Stimulated activated CD8-positive, alpha-beta memory T cell treated with anti-CD3 and anti-CD28 coated beads, Interleukin-7, amount 100 ng/mL, for 24 hours (primary cell): ENCODE data around the gene MLLT3.
A peak's percentile ranks its signal among the peaks of the same experiment; 100 is the strongest.
"Not testable (repeated sequence)": the region's sequence is repeated elsewhere in the genome, so short reads cannot be mapped to it uniquely, and the experiment has no call there.

Experiments
- DNase-seq: peaks from one replicate; pipeline ENCODE4 v3.0.0-alpha.2; 2020; ENCODE audit warnings: low read depth

The MLLT3 gene

GRCh38 chr9:20622330-20623020 is at the start of gene MLLT3:
Gene MLLT3, minus strand, starts transcription at chr9:20622499.
- peak; percentile 87 for DNase-seq

- DNase-seq = no peak
Observed at GRCh38 chr9:20671635-20672034, 49.3 kb upstream of the MLLT3 start.

DNA sequence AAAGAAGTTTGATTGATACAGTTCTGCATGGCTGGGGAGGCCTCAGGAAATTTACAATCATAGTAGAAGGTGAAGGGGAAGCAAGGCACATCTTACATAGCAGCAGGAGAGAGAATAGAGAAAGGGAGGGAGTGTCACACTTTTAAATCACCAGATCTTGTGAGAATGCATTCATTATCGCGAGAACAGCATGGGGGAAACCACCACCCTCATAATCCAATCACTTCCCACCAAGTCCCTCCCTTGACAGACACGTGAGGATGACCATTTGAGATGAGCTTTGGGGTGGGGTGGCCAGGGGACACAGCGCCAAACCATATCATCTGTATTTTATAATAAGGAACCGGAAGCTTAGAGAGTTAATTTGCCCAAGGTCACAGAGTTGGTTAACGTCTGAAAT is 48.1 kb upstream of the MLLT3 start:
- no peak for DNase-seq

GRCh38 chr9:20664501-20664900 is 42.2 kb upstream of the MLLT3 start:
- no peak for DNase-seq

DNA sequence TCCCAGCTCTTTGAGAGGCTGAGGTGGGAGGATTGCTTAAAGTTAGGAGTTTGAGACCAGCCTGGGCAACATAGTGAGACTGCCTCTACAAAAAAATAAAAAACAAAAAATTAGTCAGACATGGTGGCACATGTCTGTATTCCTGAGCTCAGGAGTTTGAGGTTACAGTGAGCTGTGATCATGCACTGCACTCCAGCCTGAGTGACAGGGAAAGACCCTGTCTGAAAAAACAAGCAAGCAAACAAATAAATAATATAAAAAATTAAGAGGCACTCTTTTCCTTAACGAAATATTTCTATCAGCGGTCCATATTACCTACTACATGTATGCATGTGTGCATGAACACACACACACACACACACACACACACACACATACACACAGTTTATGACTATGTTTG is 40.8 kb upstream of the MLLT3 start:
- DNase-seq = no peak

- DNase-seq = no peak
Observed at GRCh38 chr9:20662156-20662555, 39.9 kb upstream of the MLLT3 start.

DNA sequence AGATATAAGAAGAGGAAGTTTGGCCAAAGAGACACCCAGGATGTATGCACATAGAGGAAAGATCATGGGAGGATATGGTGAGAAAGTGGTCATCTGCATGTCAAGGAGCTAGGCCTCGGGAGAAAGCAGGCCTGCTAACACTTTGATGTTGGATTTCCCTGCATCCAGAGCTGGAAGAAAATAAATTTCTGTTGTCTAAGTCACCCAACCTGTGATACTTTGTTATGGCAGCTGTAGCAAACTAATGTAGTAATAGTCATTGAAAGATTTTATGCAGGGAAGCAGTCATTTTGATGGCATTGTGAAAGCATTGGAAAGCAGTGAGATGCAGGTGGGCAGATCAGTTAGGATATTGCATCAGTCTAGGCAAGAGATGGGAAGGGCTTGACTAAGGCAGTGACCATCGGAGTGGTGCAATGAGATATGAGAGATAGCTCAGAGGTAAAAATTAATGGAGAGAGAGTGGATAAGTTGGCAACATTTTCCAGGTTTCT is 37.2 kb upstream of the MLLT3 start:
- no peak for DNase-seq

DNA sequence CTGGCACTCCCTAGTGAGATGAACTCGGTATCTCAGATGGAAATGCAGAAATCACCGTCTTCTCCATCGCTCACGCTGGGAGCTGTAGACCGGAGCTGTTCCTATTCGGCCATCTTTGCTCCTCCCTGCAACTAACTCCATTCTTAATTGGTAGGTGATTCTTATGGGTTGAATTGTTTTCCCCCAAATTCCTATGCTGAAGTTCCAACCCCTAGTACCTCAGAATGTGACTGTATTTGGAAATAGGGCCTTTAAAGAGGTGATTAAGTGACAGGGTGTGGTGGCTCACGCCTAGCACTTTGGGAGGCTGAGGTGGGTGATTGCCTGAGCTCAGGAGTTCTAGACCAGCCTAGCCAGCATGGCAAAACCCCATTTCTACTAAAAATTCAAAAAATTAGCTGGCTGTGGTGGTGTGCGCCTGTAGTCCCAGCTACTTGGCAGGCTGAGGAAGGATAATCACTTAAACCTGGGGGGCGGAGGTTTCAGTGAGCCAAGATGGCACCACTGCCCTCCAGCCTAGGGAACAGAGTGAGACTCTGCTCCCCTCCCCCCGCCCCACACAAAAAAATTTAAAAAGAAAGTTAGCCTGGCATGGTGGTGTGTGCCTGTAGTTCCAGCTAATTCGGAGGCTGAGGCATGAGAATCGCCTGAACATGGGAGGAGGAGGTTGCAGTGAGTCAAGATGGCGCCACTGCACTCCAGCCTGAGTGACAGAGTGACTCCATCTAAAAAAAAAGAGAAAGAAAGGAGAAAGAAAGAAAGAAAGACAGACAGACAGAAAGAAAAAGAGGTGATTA is 36.6 kb upstream of the MLLT3 start:
- DNase-seq = no peak

DNA sequence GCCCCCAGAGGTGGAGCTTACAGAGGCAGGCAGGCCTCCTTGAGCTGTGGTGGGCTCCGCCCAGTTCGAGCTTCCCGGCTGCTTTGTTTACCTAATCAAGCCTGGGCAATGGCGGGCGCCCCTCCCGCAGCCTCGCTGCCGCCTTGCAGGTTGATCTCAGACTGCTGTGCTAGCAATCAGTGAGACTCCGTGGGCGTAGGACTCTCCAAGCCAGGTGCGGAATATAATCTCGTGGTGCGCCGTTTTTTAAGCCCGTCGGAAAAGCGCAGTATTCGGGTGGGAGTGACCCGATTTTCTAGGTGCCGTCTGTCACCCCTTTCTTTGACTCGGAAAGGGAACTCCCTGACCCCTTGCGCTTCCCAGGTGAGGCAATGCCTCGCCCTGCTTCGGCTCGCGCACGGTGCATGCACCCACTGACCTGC is 36.0 kb upstream of the MLLT3 start:
- not testable (repeated sequence) for DNase-seq

DNA sequence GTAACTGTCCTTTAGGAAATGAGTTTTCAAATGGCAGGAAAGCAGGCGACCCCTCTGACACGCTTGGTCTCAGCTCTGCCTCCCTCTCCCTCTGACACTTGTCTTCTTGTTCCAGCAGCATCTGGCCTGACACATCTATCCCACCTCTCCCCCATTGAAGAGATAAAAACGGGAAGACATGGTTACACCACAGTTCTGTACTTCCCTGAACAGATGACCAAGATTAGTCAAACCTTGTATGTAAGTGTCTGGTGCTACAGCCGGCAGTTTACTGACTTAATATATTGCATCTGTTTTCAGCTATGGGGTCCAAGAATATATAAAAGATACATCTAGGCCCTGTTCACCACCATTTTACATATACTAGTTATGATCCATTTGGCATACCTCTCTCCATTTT is 29.6 kb upstream of the MLLT3 start:
- DNase-seq = no peak

GRCh38 chr9:20650750-20651299 is 28.5 kb upstream of the MLLT3 start:
- no peak for DNase-seq

DNA sequence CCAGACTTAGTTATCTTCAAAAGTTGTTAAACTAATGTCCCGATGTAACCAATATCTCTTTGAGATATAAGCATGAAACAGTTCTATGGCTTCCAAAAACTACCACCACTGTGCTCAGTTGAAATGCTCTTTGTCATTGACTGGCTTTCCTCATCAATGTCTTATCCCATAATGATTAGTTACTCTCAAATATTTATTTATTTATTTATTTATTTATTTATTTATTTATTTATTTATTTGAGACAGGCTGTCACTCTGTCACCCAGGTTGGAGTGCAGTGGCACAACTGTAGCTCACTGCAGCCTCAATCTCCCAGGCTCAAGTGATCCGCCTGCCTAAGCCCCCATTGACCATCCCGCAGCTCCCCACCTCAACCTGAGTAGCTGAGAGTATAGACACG is 28.0 kb upstream of the MLLT3 start:
- no peak for DNase-seq

- no peak for DNase-seq
Observed at GRCh38 chr9:20649381-20649780, 27.1 kb upstream of the MLLT3 start.

GRCh38 chr9:20646656-20647055 is 24.4 kb upstream of the MLLT3 start:
- no peak for DNase-seq

GRCh38 chr9:20643660-20644059 is 21.4 kb upstream of the MLLT3 start:
- no peak for DNase-seq

GRCh38 chr9:20642045-20642444 is 19.7 kb upstream of the MLLT3 start:
- DNase-seq = no peak

DNA sequence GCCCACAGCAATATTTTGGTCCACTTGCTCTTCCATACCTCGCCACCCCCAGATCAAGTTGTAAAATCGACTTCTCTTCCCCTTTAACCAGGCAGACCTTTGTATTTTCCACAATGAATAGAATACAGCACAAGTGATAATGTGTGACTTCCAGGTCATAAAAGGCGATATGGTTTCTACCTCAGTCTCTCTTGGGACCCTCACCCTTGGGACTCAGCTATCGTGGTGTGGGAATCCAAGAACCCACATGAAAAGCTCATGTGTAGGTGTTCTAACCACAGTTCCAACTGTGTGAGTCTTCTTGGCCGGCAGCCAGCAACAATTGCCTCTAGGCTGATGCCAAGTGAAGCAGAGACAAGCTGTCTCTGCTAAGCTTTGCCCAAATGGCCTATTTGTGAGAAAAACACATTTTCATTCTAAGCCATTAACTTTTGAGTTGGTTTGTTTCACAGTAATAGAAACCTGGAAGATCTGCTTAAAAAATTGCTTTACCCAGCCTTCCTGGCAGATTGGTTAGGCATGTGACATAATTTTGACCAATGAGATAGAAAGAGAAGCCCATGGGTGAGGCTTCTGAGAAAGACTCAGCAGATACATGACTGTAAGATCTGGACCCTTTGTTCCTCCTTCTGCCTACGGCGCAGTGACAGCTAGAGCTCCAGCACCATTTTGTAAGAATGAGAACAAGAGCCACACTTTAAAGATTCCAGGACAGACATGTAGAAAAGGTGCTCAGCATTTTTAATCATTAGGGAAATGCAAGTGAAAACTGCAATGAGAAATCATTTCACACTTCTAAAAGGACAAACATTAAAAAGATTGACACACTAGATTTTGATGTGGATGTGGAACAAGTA is 18.3 kb upstream of the MLLT3 start:
- DNase-seq = peak; percentile 63

DNA sequence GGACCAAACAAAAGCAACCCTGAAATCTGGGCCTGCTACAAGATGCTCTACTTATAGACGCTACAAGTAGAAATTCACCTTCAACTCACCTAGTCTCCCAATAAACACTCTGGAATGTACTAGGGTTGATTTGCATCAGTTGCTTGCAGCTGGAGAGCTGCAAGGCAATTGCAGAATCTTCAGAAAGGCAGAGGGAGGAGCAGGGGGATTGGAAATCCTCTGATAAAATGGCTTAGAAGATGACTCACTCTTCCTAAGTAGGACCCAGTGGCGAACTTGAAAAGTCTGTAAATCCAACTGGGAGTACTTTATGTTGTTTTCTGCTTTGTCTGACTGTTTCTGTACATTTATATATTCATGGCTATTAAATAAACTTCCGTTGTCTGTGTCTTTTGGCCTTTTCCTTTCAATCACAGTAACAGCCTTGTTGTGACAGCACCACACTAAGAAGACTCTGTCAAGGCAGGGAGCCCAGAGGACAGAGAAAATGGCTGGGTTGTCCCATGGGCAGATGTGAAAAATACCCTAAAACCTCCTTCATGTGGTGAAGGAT is 14.7 kb upstream of the MLLT3 start:
- DNase-seq = no peak

DNA sequence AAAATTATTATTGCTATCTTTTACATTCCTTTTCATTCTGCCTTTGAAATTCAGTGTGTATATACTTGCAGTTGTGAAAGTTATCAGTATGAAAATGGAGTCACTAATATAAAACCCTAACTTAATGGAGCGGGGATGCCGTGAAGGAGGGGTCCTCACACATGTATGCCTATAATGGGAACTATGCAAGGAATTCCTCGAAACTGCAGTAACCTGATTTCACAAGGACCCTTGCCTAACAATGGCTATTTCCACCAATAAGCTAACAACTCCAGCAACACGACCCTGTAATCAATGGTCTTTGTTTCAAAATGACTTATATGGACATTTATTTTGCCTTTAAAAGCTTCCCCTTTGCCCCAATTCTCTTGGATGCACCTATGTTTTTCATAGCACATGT is 12.6 kb upstream of the MLLT3 start:
- DNase-seq = no peak

DNA sequence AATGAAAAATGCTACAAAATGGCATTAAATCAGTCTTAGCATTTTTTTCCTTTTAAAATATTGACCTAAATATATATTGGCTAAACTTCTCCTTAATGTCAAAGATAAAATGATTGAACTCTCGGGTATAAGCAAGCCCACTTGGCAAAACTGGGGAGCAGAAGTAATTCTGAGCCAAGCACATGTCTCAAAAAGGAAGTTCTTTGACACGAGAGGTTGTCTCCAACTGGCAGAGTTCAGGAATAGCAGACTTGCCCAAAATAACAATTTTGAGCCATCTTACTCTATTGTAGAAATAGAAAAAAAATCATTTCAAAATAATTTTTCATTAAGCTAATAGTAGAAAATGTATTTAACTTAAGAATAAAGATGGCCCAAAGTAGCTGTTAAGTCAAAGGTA is 10.4 kb upstream of the MLLT3 start:
- no peak for DNase-seq

DNA sequence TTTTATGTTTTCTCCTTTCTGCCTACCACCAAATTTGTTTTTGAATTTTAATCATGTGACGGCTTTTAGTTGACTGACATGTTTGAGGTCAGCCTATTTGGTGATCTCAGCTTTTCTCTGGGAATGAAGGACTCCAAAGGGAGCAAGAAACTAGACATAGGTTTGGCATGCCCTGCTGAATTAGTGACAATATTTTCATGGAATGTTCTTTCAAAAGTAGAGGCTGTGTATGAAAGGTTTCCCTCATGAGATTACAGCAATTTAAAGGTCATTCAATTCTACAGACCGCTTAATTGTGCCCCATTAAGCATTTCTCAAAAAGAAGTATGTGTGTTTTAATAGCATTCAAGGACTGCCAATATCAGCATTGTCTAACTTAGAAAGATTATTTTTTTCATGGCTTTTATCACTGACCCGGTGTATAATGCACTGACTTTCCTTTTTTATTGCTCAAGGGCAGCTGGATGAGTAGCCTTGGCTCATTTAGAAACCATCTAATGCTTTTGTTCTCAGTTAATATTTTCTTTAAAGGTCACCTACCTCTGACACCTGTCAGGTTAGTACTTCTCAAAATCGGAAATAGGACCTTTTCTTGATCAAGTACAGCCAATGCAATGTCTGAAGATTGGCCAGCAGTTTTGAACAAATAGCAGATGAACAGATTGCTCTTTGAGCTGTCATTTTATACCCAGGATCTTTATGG is 8.1 kb upstream of the MLLT3 start:
- DNase-seq = no peak
